ENCODE data around the gene PPP1CA. TPM values are rescaled to one million over a fixed set of nuclear protein-coding genes. Genes with fewer than 3 reads are reported as not detected.

PPP1CA gene
- total RNA-seq, 4 donors from 2014 or later = 49.9 to 78.6 (median 63.4) TPM

- Histone ChIP-seq H3K4me1 (peaks cover 0 to 60% (median 5%) of the 10 kb centered on the region in 3 donors), H3K36me3 (peaks cover 0 to 93% of the 10 kb centered on the region in 2 donors), H3K27ac (peak overlapping the region in 3 of 4 donors; percentile 31 to 65 (median 45)), H3K4me3 (peak overlapping the region in 1 of 2 donors; percentile 27), H3K27me3 (no peaks in the 10 kb centered on the region), H3K9me3 (no peaks in the 10 kb centered on the region)
- ATAC-seq = no peak
- TF ChIP-seq CTCF (IDR thresholded peaks at IDR 0.05) = no peak
- peak; percentile 16 for TF ChIP-seq POLR2AphosphoS5 (IDR thresholded peaks at IDR 0.05)
- no peak for TF ChIP-seq EP300 (IDR thresholded peaks at IDR 0.05)
- WGBS, 2 donors (ENCODE audit: low coverage in 1 of 2) = 20 to 32% methylated on average over 1 to 5 of the region's 6 CpGs
Measured at GRCh38 chr11:67436459-67437081, 34.9 kb upstream of the PPP1CA start.

GRCh38 chr11:67435727-67436458 is 34.2 kb upstream of the PPP1CA start:
- peak overlapping the region in 3 of 4 donors; percentile 31 to 65 (median 45) for H3K27ac ChIP-seq
- H3K4me3 ChIP-seq = peak overlapping the region in 1 of 2 donors; percentile 27
- H3K36me3 ChIP-seq = peaks cover 0 to 93% of the 10 kb centered on the region in 2 donors
- TF ChIP-seq POLR2AphosphoS5 (IDR thresholded peaks at IDR 0.05) (no peak), POLR2A (IDR thresholded peaks at IDR 0.05) (peak in 1 of 2 donors; percentile 12)
- H3K9me3 ChIP-seq = no peaks in the 10 kb centered on the region
- ATAC-seq = no peak
- WGBS, 2 donors (ENCODE audit: low coverage in 1 of 2) = 29% methylated on average over 1 of the region's 38 CpGs; no CpG with 5 or more reads in 1 of the 2 donors
- no peaks in the 10 kb centered on the region for H3K27me3 ChIP-seq
- H3K4me1 ChIP-seq = peaks cover 0 to 60% (median 5%) of the 10 kb centered on the region in 3 donors

GRCh38 chr11:67435031-67435726 is 33.5 kb upstream of the PPP1CA start:
- H3K36me3 ChIP-seq = peaks cover 0 to 93% of the 10 kb centered on the region in 2 donors
- no peaks in the 10 kb centered on the region for H3K9me3 ChIP-seq
- no peak for TF ChIP-seq CTCF (IDR thresholded peaks at IDR 0.05)
- no peak for TF ChIP-seq POLR2A (IDR thresholded peaks at IDR 0.05)
- no peak for TF ChIP-seq POLR2AphosphoS5 (IDR thresholded peaks at IDR 0.05)
- TF ChIP-seq EP300 (IDR thresholded peaks at IDR 0.05) = no peak
- H3K4me1 ChIP-seq = peaks cover 0 to 60% (median 5%) of the 10 kb centered on the region in 3 donors
- no peaks in the 10 kb centered on the region for H3K27me3 ChIP-seq
- no peak for ATAC-seq
- 90% methylated on average over 4 of the region's 26 CpGs; no CpG with 5 or more reads in 1 of the 2 donors for WGBS, 2 donors (ENCODE audit: low coverage in 1 of 2)
- H3K27ac ChIP-seq = peak overlapping the region in 2 of 4 donors; percentile 45 to 65
- no peak overlapping the region for H3K4me3 ChIP-seq

DNA sequence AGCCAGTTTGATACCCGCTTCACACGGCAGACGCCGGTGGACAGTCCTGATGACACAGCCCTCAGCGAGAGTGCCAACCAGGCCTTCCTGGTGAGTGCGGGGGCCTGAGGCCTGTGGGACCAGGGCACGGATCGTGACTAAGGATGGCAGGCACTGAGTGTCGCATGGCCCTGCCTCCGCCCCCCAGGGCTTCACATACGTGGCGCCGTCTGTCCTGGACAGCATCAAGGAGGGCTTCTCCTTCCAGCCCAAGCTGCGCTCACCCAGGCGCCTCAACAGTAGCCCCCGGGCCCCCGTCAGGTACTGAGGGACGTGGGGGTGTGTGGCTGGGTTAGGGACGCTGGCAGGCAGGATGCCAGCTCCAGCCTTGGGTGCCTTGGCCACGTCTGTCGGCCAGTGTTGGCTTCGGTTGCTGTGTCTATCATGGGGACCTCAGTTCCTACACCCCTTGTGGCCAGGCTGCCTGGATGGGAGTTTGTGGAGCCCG is 32.8 kb upstream of the PPP1CA start:
- TF ChIP-seq POLR2AphosphoS5 (IDR thresholded peaks at IDR 0.05) (no peak), CTCF (IDR thresholded peaks at IDR 0.05) (no peak), EP300 (IDR thresholded peaks at IDR 0.05) (no peak)
- Histone ChIP-seq H3K27ac (peak overlapping the region in 1 of 4 donors; percentile 10), H3K4me1 (peaks cover 0 to 60% (median 3%) of the 10 kb centered on the region in 3 donors), H3K9me3 (no peaks in the 10 kb centered on the region), H3K27me3 (no peaks in the 10 kb centered on the region), H3K36me3 (peaks cover 0 to 93% of the 10 kb centered on the region in 2 donors), H3K4me3 (no peak overlapping the region)
- no peak for ATAC-seq
- WGBS, 2 donors (ENCODE audit: low coverage in 1 of 2) = no CpG with 5 or more reads among the region's 23 CpGs
